ENCODE data around the gene ERCC1. TPM values are rescaled to one million over a fixed set of nuclear protein-coding genes. Genes with fewer than 3 reads are reported as not detected.

The ERCC1 gene
- total RNA-seq, 1 experiment from 2014 or later, result 121 TPM

Small RNA genes within 50 kb of the gene (small RNA-seq; reads per million reads assigned to genes)
- not detected for gene MIR6088

Other genes with a start within 250 kb of the ERCC1 start
- 32.2 and 62.8 TPM in 2 replicates for gene TRAPPC6A, start 245.7 kb downstream of the ERCC1 start, total RNA-seq (2014; rRNA removed; shearing (Covaris generic); ENCODE audit: low replicate concordance)
- gene BLOC1S3, start 245.1 kb downstream of the ERCC1 start, total RNA-seq (2014; rRNA removed; shearing (Covaris generic); ENCODE audit: low replicate concordance), result 4.4 and 8.5 TPM in 2 replicates
- gene EXOC3L2, start 178.5 kb downstream of the ERCC1 start, total RNA-seq (2014; rRNA removed; shearing (Covaris generic); ENCODE audit: low replicate concordance), result not detected in 2 replicates
- gene MARK4, start 172.6 kb downstream of the ERCC1 start, total RNA-seq (2014; rRNA removed; shearing (Covaris generic); ENCODE audit: low replicate concordance), result 17.9 and 20.2 TPM in 2 replicates
- gene CKM, start 101.0 kb downstream of the ERCC1 start, total RNA-seq (2014; rRNA removed; shearing (Covaris generic); ENCODE audit: low replicate concordance), result not detected in 2 replicates
- gene KLC3, start 83.2 kb downstream of the ERCC1 start, total RNA-seq (2014; rRNA removed; shearing (Covaris generic); ENCODE audit: low replicate concordance), result not detected in 2 replicates
- gene ERCC2, start 53.3 kb downstream of the ERCC1 start, total RNA-seq (2014; rRNA removed; shearing (Covaris generic); ENCODE audit: low replicate concordance), result 15.4 and 23.4 TPM in 2 replicates
- gene PPP1R13L, start 18.8 kb downstream of the ERCC1 start, total RNA-seq (2014; rRNA removed; shearing (Covaris generic); ENCODE audit: low replicate concordance), result 1.0 and 1.1 TPM in 2 replicates
- gene POLR1G, start 17.3 kb downstream of the ERCC1 start, total RNA-seq (2014; rRNA removed; shearing (Covaris generic); ENCODE audit: low replicate concordance), result 6.6 and 10.5 TPM in 2 replicates
- 2.5 and 4.0 TPM in 2 replicates for gene FOSB, start 44.1 kb upstream of the ERCC1 start, total RNA-seq (2014; rRNA removed; shearing (Covaris generic); ENCODE audit: low replicate concordance)
- gene RTN2, start 73.1 kb upstream of the ERCC1 start, total RNA-seq (2014; rRNA removed; shearing (Covaris generic); ENCODE audit: low replicate concordance), result 3.1 and 4.6 TPM in 2 replicates
- 0.71 and 8.0 TPM in 2 replicates for gene PPM1N, start 74.5 kb upstream of the ERCC1 start, total RNA-seq (2014; rRNA removed; shearing (Covaris generic); ENCODE audit: low replicate concordance)
- 77.9 and 97.9 TPM in 2 replicates for gene VASP, start 83.6 kb upstream of the ERCC1 start, total RNA-seq (2014; rRNA removed; shearing (Covaris generic); ENCODE audit: low replicate concordance)
- 4.7 and 4.8 TPM in 2 replicates for gene OPA3, start 160.9 kb upstream of the ERCC1 start, total RNA-seq (2014; rRNA removed; shearing (Covaris generic); ENCODE audit: low replicate concordance)
- 0.26 and 0.83 TPM in 2 replicates for gene GPR4, start 178.3 kb upstream of the ERCC1 start, total RNA-seq (2014; rRNA removed; shearing (Covaris generic); ENCODE audit: low replicate concordance)
- gene EML2, start 215.5 kb upstream of the ERCC1 start, total RNA-seq (2014; rRNA removed; shearing (Covaris generic); ENCODE audit: low replicate concordance), result 40.3 and 86.4 TPM in 2 replicates
- gene GIPR, start 244.3 kb upstream of the ERCC1 start, total RNA-seq (2014; rRNA removed; shearing (Covaris generic); ENCODE audit: low replicate concordance), result 3.9 and 6.1 TPM in 2 replicates

Data from Karpas-422 (cell line).